ENCODE results near the gene MAP1LC3B. TPM values are rescaled to one million over a fixed set of nuclear protein-coding genes. Genes with fewer than 3 reads are reported as not detected.
"Not testable (repeated sequence)": the region's sequence is repeated elsewhere in the genome, so short reads cannot be mapped to it uniquely, and the experiment has no call there.

The MAP1LC3B gene
- total RNA-seq, 1 experiment from 2014 or later: 56.0 TPM

DNA sequence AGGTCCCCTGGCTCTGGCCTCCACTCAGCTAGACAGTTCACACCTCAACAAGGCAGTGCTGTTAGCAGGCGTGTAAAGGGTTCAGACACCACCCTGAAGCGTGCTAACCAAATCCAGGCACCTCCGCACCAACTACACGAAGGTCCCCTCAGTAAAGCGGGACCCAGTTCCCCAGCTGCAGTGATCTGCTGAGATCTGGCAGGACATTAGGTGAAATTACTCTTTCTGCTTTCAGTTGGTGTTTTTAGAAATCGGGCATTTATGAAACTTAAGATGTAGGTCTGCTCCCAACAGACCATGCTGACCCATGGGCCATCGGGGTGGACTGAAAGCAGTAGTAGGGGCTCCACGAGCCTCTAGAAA lies 35.7 kb upstream of the MAP1LC3B start:
- H3K4me2 ChIP-seq (ENCODE audit: low read depth, low read length, poor library complexity, severe bottlenecking): no peak overlapping the region
- H3K9ac ChIP-seq (ENCODE audit: low read length): no peak overlapping the region
- no peak for DNase-seq
- H3K9me2 ChIP-seq (replicated peaks; ENCODE audit: insufficient read depth, low read length): no peaks in the 10 kb centered on the region
- peaks cover 56% of the 10 kb centered on the region for H3K79me2 ChIP-seq (ENCODE audit: low read length)
- H3K27ac ChIP-seq (ENCODE audit: low read length): no peak overlapping the region
- no peak overlapping the region for H2AFZ ChIP-seq (ENCODE audit: low read length)
- H3K27me3 ChIP-seq (ENCODE audit: low read length): no peaks in the 10 kb centered on the region
- H3K4me3 ChIP-seq (ENCODE audit: low read length): no peak overlapping the region
- peaks cover 13% of the 10 kb centered on the region for H4K20me1 ChIP-seq (ENCODE audit: insufficient read depth, low read depth, low read length)
- H3K9me3 ChIP-seq (ENCODE audit: low read length): no peaks in the 10 kb centered on the region
- no peaks in the 10 kb centered on the region for H3K4me1 ChIP-seq (ENCODE audit: low read length)
- H3K36me3 ChIP-seq (ENCODE audit: insufficient read depth, low read length): no peaks in the 10 kb centered on the region

DNA sequence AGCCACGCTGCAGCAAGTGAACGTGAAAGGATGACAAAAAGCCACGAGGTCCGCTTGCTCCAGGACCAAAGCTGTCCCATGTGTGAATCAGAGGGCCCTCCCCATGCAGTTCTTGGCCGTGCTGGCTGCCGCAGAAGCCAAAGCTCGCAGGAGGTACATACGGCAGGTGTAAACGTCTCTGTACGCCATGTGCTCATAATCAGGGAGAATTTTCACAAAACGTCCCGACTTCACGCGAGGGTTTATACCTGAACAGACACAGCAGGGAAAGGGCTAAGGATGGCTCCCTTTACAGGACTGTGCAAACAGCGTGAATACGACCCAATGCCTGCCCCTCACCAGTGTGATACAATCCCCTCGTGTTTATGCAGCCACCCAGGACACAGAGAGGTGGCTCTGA lies 33.9 kb upstream of the MAP1LC3B start:
- H3K9ac ChIP-seq (ENCODE audit: low read length): no peak overlapping the region
- H3K79me2 ChIP-seq (ENCODE audit: low read length): peaks cover 58% of the 10 kb centered on the region
- no peaks in the 10 kb centered on the region for H3K27me3 ChIP-seq (ENCODE audit: low read length)
- H3K36me3 ChIP-seq (ENCODE audit: insufficient read depth, low read length): no peaks in the 10 kb centered on the region; the same call in 1 of the 2 replicates
- H2AFZ ChIP-seq (ENCODE audit: low read length): no peak overlapping the region
- no peaks in the 10 kb centered on the region for H3K4me1 ChIP-seq (ENCODE audit: low read length)
- H3K4me3 ChIP-seq (ENCODE audit: low read length): no peak overlapping the region
- DNase-seq: no peak
- H3K9me2 ChIP-seq (replicated peaks; ENCODE audit: insufficient read depth, low read length): no peaks in the 10 kb centered on the region
- H4K20me1 ChIP-seq (ENCODE audit: insufficient read depth, low read depth, low read length): peaks cover 10% of the 10 kb centered on the region
- H3K9me3 ChIP-seq (ENCODE audit: low read length): no peaks in the 10 kb centered on the region
- no peak overlapping the region for H3K4me2 ChIP-seq (ENCODE audit: low read depth, low read length, poor library complexity, severe bottlenecking)
- H3K27ac ChIP-seq (ENCODE audit: low read length): no peak overlapping the region

DNA sequence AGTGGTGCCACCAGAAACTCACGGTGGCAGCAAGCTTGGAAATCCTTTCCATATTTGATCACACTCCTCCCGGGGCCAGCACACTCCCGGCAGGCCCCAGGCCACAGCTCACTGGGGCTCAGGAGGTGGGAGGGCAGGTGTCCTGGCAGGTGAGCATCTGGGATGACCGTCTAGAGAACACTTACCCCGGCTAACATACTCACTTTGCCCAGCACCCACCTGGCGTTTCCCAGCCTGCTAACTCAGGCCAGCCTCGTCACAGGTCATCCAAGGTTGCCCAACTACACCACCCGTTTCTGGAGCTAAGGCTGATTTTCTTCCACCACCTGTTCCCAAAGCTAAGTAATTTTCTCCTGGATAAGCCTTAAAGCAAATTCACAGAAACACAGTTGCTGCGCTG lies 33.4 kb upstream of the MAP1LC3B start:
- H3K4me2 ChIP-seq (ENCODE audit: low read depth, low read length, poor library complexity, severe bottlenecking): no peak overlapping the region
- no peaks in the 10 kb centered on the region for H3K9me3 ChIP-seq (ENCODE audit: low read length)
- DNase-seq: no peak
- H3K9ac ChIP-seq (ENCODE audit: low read length): no peak overlapping the region
- no peaks in the 10 kb centered on the region for H3K4me1 ChIP-seq (ENCODE audit: low read length)
- peaks cover 9% of the 10 kb centered on the region; the same call in 1 of the 2 replicates for H4K20me1 ChIP-seq (ENCODE audit: insufficient read depth, low read depth, low read length)
- H3K79me2 ChIP-seq (ENCODE audit: low read length): peaks cover 61% of the 10 kb centered on the region
- no peak overlapping the region for H3K4me3 ChIP-seq (ENCODE audit: low read length)
- H3K36me3 ChIP-seq (ENCODE audit: insufficient read depth, low read length): no peaks in the 10 kb centered on the region; the same call in 1 of the 2 replicates
- H3K9me2 ChIP-seq (replicated peaks; ENCODE audit: insufficient read depth, low read length): no peaks in the 10 kb centered on the region
- no peak overlapping the region for H3K27ac ChIP-seq (ENCODE audit: low read length)
- H3K27me3 ChIP-seq (ENCODE audit: low read length): no peaks in the 10 kb centered on the region
- no peak overlapping the region for H2AFZ ChIP-seq (ENCODE audit: low read length)

DNA sequence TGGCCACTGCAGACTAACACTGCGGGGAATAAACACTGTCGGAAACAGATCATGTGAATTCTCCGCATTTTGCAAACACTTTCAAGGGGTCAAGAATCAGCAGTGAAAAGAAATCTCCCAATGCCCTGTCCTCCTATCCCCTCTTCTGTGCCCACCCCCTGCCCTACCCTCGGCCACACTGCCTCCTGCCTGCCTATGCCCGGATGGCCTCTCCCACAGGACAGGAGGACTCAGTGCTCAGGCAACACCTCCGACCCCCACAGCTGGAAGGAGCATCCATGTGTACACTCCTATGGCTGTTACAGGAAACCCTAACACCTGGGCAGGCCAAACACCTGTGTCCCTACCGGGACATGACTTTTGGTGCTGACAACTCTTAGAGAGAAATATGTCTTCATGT lies 33.0 kb upstream of the MAP1LC3B start:
- H4K20me1 ChIP-seq (ENCODE audit: insufficient read depth, low read depth, low read length): peaks cover 9% of the 10 kb centered on the region; the same call in 1 of the 2 replicates

DNA sequence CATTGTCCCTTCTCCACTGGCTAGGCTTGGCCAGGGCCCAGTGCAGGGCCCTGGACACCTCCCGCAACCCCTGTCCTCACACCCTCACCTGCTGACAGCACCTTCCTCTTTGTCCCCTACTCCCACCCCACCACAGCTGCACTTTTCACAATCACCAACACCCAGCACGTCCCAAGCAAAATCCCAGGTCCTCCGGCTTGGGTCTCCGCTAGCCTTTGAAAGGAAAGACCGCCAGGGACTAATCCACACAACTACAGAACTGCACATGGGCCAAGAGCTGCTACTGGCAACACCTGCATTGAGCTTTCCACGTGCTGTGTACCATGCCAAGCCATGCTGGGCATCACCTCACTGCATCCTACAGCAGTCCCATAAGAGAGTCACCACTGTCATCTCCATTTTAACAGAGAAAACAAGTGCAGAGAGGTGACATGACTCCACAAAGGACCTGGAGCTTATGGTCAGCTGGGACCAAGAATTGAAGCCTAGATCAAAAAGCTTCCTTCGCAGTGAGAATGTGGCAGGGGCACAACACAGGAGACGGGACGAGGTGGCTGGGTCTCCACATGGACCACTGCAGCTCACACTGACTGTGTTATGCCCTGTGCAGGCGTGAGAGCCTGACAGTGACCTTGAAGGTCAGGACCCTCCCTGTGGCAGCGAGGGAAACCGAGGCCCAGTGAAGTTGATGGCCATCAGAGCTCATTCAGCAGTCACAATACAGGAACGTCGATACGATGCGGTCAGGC lies 31.1 kb upstream of the MAP1LC3B start:
- peaks cover 15% of the 10 kb centered on the region; the same call in 1 of the 2 replicates for H4K20me1 ChIP-seq (ENCODE audit: insufficient read depth, low read depth, low read length)
- H3K4me1 ChIP-seq (ENCODE audit: low read length): no peaks in the 10 kb centered on the region
- H3K9ac ChIP-seq (ENCODE audit: low read length): no peak overlapping the region
- H3K9me2 ChIP-seq (replicated peaks; ENCODE audit: insufficient read depth, low read length): no peaks in the 10 kb centered on the region
- H2AFZ ChIP-seq (ENCODE audit: low read length): no peak overlapping the region
- H3K27ac ChIP-seq (ENCODE audit: low read length): no peak overlapping the region
- no peaks in the 10 kb centered on the region; the same call in 1 of the 2 replicates for H3K36me3 ChIP-seq (ENCODE audit: insufficient read depth, low read length)
- no peaks in the 10 kb centered on the region for H3K27me3 ChIP-seq (ENCODE audit: low read length)
- H3K9me3 ChIP-seq (ENCODE audit: low read length): no peaks in the 10 kb centered on the region
- H3K4me3 ChIP-seq (ENCODE audit: low read length): no peak overlapping the region
- no peak for DNase-seq
- H3K4me2 ChIP-seq (ENCODE audit: low read depth, low read length, poor library complexity, severe bottlenecking): no peak overlapping the region
- H3K79me2 ChIP-seq (ENCODE audit: low read length): peaks cover 63% of the 10 kb centered on the region

More for the DNA sequence above, 33.0 kb upstream of the MAP1LC3B start:
- Histone ChIP-seq H3K36me3 (ENCODE audit: insufficient read depth, low read length) (no peaks in the 10 kb centered on the region; the same call in 1 of the 2 replicates), H3K27ac (ENCODE audit: low read length) (no peak overlapping the region), H3K79me2 (ENCODE audit: low read length) (peaks cover 61% of the 10 kb centered on the region), H3K9ac (ENCODE audit: low read length) (no peak overlapping the region), H2AFZ (ENCODE audit: low read length) (no peak overlapping the region), H3K4me2 (ENCODE audit: low read depth, low read length, poor library complexity, severe bottlenecking) (no peak overlapping the region), H3K27me3 (ENCODE audit: low read length) (no peaks in the 10 kb centered on the region), H3K4me3 (ENCODE audit: low read length) (no peak overlapping the region), H3K9me3 (ENCODE audit: low read length) (no peaks in the 10 kb centered on the region), H3K9me2 (replicated peaks; ENCODE audit: insufficient read depth, low read length) (no peaks in the 10 kb centered on the region), H3K4me1 (ENCODE audit: low read length) (no peaks in the 10 kb centered on the region)
- DNase-seq: no peak

DNA sequence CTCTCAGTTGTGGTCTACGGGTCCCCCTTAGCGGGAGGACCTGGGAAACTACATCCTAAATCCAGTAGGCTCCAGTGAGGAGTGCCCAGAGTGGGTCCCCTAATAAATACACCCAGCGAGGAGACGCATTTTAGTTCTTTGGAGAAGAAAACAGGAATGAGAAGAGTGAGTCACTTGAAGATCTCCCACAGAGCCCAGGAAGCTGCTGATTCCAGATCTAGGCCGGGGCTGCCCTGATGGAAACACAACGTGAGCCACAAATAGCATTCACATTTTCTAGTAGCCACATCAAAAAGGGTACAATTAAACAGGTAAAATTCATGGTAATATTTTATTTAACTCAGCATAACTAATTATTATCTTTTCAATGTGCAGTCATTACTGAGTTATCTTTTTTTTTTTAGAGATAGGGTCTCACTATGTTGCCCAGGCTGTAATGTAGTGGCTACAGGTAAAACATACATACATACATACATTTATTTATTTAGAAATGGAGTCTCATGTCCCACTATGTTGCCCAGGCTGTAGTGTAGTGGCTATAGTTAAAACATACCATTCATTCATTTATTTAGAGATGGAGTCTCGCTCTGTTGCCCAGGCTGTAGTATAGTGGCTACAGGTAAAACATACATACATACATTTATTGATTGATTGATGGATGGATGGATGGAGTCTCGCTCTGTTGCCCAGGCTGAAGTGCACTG lies 30.1 kb upstream of the MAP1LC3B start:
- no peak for DNase-seq
- Histone ChIP-seq H3K9ac (ENCODE audit: low read length) (no peak overlapping the region), H3K79me2 (ENCODE audit: low read length) (peaks cover 67% of the 10 kb centered on the region), H3K4me2 (ENCODE audit: low read depth, low read length, poor library complexity, severe bottlenecking) (no peak overlapping the region), H3K27me3 (ENCODE audit: low read length) (no peaks in the 10 kb centered on the region), H3K9me3 (ENCODE audit: low read length) (no peaks in the 10 kb centered on the region), H3K36me3 (ENCODE audit: insufficient read depth, low read length) (no peaks in the 10 kb centered on the region; the same call in 1 of the 2 replicates), H3K4me3 (ENCODE audit: low read length) (no peak overlapping the region), H4K20me1 (ENCODE audit: insufficient read depth, low read depth, low read length) (peaks cover 16% of the 10 kb centered on the region; the same call in 1 of the 2 replicates), H2AFZ (ENCODE audit: low read length) (no peak overlapping the region), H3K4me1 (ENCODE audit: low read length) (no peaks in the 10 kb centered on the region), H3K27ac (ENCODE audit: low read length) (no peak overlapping the region), H3K9me2 (replicated peaks; ENCODE audit: insufficient read depth, low read length) (no peaks in the 10 kb centered on the region)

DNA sequence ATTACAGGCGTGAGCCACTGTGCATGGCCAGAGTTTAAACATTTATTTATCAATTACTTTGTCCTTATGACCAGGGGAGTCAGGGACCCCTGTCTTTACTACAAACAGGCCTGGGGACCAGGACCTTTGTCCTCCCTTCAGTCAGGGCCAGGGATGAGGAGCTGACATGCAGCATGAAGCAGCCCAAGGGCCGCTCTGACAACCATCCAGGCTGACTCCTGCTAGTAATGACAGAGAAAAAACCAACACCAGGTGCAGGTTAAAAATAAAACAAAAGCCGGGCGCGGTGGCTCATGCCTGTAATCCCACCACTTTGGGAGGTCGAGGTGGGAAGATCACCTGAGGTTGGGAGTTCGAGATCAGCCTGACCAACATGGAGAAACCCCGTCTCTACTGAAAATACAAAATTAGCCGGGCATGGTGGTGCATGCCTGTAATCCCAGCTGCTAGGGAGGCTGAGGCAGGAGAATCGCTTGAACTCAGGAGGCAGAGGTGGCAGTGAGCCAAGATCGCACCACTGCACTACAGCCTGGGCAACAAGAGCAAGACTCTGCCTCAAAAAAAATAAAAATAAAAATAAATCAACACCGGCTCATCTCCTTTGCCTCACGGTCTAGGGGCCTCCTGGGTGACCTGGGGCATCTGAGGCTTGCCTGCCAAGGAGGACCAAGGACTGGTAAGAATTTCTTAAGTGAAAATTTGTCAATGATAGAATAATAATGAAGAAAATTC lies 29.1 kb upstream of the MAP1LC3B start:
- not testable (repeated sequence) for H3K9ac ChIP-seq (ENCODE audit: low read length); H3K4me3 ChIP-seq (ENCODE audit: low read length); H3K4me2 ChIP-seq (ENCODE audit: low read depth, low read length, poor library complexity, severe bottlenecking); H2AFZ ChIP-seq (ENCODE audit: low read length); DNase-seq; H3K27me3 ChIP-seq (ENCODE audit: low read length); H3K36me3 ChIP-seq (ENCODE audit: insufficient read depth, low read length); H3K27ac ChIP-seq (ENCODE audit: low read length); H3K4me1 ChIP-seq (ENCODE audit: low read length); H3K9me2 ChIP-seq (replicated peaks; ENCODE audit: insufficient read depth, low read length); H3K9me3 ChIP-seq (ENCODE audit: low read length)
- peaks cover 25% of the 10 kb centered on the region; the same call in 1 of the 2 replicates for H4K20me1 ChIP-seq (ENCODE audit: insufficient read depth, low read depth, low read length)
- H3K79me2 ChIP-seq (ENCODE audit: low read length): peaks cover 72% of the 10 kb centered on the region
